A549 (cell line): Measurements from ENCODE around the gene ACOXL.

Source experiments
- CEBPB ChIP-seq, 2 experiments: fragments of >200 bp in 1 of 2; sonication (Bioruptor Twin) in 1 of 2; formaldehyde crosslinking in 1 of 2; IDR thresholded peaks; 2 replicates each; pipeline ENCODE4 v1.6.1; 2012 to 2016
- JUNB ChIP-seq: fragments of >200 bp; sonication (Bioruptor Twin); formaldehyde crosslinking; IDR thresholded peaks from 2 replicates; pipeline ENCODE4 v1.6.1; 2016
- KDM5A ChIP-seq: fragments of 200-600 bp; sonication (generic); IDR thresholded peaks from 2 replicates; pipeline ENCODE4 v1.6.1; 2016; ENCODE audit warnings: antibody characterized with exemption, mild to moderate bottlenecking
- POLR2A ChIP-seq: IDR thresholded peaks from 2 replicates; pipeline ENCODE4 v1.6.1; 2012; ENCODE audit warnings: mild to moderate bottlenecking, low read length

- TF ChIP-seq CEBPB (IDR thresholded peaks at IDR 0.05), result no peak
- no peak for TF ChIP-seq POLR2A
- no peak for TF ChIP-seq KDM5A
- TF ChIP-seq JUNB, result no peak
These were observed 86.6 kb downstream of the ACOXL start for GRCh38 chr2:110818767-110819481.
